GM21360 (cell line): Measurements from ENCODE around the gene LIPK.
"Not testable (repeated sequence)": the region's sequence is repeated elsewhere in the genome, so short reads cannot be mapped to it uniquely, and the experiment has no call there.

ENCODE experiments used
- ATAC-seq: cut with Tn5 transposase; IDR thresholded peaks from one replicate; pipeline ENCODE4 v1.9.1; 2021; ENCODE audit warnings: mild to moderate bottlenecking, moderate library complexity; ENCODE audit not compliant: unreplicated experiment

Gene LIPK

GRCh38 chr10:88705958-88706357 is at the start of gene LIPK:
Gene LIPK, plus strand, starts transcription at chr10:88706249. Its CDS starts 18,295 bp downstream, at chr10:88724544.
- no peak for ATAC-seq

- ATAC-seq, result no peak
Measured at GRCh38 chr10:88657901-88658300, 48.1 kb upstream of the LIPK start.

- no peak for ATAC-seq
Measured at GRCh38 chr10:88659725-88660597, 46.1 kb upstream of the LIPK start.

GRCh38 chr10:88660598-88660884 is 45.5 kb upstream of the LIPK start:
- no peak for ATAC-seq

- no peak for ATAC-seq
Measured at GRCh38 chr10:88661018-88661417, 45.0 kb upstream of the LIPK start.

GRCh38 chr10:88661577-88661976 is 44.5 kb upstream of the LIPK start:
- ATAC-seq, result no peak

GRCh38 chr10:88663153-88663552 is 42.9 kb upstream of the LIPK start:
- not testable (repeated sequence) for ATAC-seq

GRCh38 chr10:88664142-88664541 is 41.9 kb upstream of the LIPK start, which contains the start of gene LIPF:
Gene LIPF, plus strand, starts transcription at chr10:88664442. Its CDS starts 2,856 bp downstream, at chr10:88667298.
- no peak for ATAC-seq

GRCh38 chr10:88668465-88668864 is 37.6 kb upstream of the LIPK start:
- no peak for ATAC-seq

GRCh38 chr10:88670497-88670896 is 35.6 kb upstream of the LIPK start:
- no peak for ATAC-seq

- ATAC-seq, result no peak
Measured at GRCh38 chr10:88672041-88672440, 34.0 kb upstream of the LIPK start.

GRCh38 chr10:88676283-88677060 is 29.6 kb upstream of the LIPK start:
- no peak for ATAC-seq

- ATAC-seq, result no peak
Measured at GRCh38 chr10:88680958-88681357, 25.1 kb upstream of the LIPK start.

GRCh38 chr10:88682491-88682890 is 23.6 kb upstream of the LIPK start:
- no peak for ATAC-seq

- no peak for ATAC-seq
Measured at GRCh38 chr10:88687853-88688467, 18.1 kb upstream of the LIPK start.

- no peak for ATAC-seq
Measured at GRCh38 chr10:88689366-88689765, 16.7 kb upstream of the LIPK start.

- ATAC-seq, result no peak
Measured at GRCh38 chr10:88693392-88694020, 12.5 kb upstream of the LIPK start.

- ATAC-seq, result no peak
Measured at GRCh38 chr10:88702848-88703597, 3.0 kb upstream of the LIPK start.

- no peak for ATAC-seq
Measured at GRCh38 chr10:88707429-88708155, 1.5 kb downstream of the LIPK start.

GRCh38 chr10:88709361-88709760 is 3.3 kb downstream of the LIPK start:
- ATAC-seq, result not testable (repeated sequence)
